Kasumi-1 (cell line): ENCODE results near the gene RPEL1.
A peak's percentile ranks its signal among the peaks of the same experiment; 100 is the strongest.
"Not testable (repeated sequence)": the region's sequence is repeated elsewhere in the genome, so short reads cannot be mapped to it uniquely, and the experiment has no call there.

Experiments
- DNase-seq, 2 experiments: peaks; one replicate each; lab custom pipeline; 2025; lab: John Stamatoyannopoulos, UW

The RPEL1 gene

DNA sequence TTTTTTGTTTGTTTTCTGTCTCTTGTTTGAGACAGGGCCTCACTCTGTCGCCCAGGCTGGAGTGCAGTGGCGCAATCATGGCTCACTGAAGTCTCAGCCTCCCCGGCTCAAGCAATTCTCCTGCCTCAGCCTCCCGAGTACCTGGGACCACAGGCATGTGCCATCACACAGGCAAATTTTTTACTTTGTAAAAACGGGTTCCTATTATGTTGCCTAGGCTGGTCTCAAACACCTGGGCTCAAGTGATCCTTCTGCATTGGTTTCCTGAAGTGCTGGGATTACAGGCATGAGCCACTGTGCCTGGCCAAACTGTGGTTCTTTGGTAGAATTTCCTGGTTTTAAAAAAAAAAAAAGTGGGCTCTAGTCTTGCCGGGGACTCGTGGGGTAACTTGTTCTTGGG is at the start of gene RPEL1:
Gene RPEL1 (plus strand): TSS at position 301 of the 400 bp plus-strand sequence. CDS start 110 bp downstream, outside the sequence.
- DNase-seq, result not testable (repeated sequence)

DNA sequence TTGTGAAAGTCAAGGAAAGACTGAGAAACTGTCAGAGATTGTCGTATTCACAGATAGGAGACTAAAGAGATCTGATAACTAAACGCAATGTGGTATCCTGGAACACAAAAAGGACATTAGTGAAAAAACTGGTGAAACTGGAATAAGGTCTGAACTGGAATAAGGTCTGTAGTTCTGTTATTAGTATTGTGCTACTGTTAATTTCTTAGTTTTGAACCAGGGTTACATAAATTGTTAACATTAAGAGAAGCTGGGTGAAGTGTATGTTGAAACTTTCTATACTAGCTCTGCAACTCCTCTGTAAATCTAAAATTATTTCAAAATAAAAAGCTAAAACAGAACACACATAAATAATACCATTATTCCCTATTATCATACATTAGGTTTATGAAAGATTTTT is 49.2 kb upstream of the RPEL1 start:
- DNase-seq, result no peak

DNA sequence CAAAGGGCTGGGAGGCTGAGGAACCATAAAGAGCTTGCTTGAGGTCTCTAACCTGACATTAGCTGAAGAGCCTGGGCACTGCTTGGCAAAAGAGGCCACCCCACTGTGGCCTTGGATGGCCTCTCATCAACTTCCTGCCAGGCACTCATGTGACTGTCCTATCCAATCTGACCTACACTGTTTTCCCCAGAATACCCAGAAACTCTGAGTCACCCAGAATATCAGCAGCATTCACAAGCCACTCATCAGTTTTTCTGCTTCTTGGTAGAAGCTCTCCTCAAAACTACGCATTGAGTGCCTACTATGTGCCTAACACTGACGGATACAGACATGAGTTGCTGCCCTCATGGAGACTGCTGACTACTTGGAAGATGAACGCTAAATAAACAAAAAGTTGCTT is 48.5 kb upstream of the RPEL1 start:
- DNase-seq, result peak; percentile 83 to 84

DNA sequence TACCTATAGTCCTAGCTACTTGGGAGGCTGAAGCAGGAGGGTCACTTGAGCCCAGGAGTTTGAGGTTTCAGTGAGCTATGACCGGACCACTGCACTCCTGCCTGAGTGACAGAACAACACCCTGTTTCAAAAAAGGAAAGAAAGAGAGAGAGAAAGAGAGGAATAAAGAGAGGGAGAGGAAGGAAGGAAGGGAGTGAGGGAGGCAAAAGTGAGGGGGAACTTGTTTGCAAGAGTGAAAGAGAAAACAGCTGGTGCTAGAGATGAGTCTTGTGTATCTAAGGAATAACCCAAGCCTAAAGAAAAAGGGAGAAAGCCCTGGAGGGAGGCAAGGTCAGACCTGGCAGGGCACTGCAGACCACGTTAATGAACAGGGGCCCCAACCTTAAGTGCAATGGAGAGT is 47.8 kb upstream of the RPEL1 start:
- DNase-seq, result peak in 1 of 2 experiments; percentile 26

- no peak for DNase-seq
Measured at GRCh38 chr10:103198648-103199047, 47.0 kb upstream of the RPEL1 start.

GRCh38 chr10:103199488-103199887 is 46.2 kb upstream of the RPEL1 start:
- DNase-seq, result peak; percentile 35 to 40

DNA sequence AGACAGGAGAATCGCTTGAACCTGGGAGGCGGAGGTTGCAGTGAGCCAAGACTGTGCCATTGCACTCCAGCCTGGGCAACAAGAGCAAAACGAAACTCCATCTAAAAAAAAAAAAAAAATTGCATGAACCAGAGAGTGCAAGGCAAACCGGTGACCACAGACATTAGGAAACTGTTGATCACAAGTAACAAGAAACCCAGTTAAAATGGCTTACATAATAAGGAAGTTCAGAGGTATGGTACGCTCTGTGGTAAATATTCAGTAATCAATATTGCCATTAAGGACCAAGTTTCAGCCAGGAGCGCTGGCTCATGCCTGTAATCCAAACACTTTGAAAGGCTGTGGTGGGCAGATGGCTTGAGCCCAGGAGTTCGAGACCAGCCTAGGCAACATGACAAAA is 43.4 kb upstream of the RPEL1 start:
- DNase-seq, result peak; percentile 75 to 85

- no peak for DNase-seq
Measured at GRCh38 chr10:103203466-103203865, 42.2 kb upstream of the RPEL1 start.

DNA sequence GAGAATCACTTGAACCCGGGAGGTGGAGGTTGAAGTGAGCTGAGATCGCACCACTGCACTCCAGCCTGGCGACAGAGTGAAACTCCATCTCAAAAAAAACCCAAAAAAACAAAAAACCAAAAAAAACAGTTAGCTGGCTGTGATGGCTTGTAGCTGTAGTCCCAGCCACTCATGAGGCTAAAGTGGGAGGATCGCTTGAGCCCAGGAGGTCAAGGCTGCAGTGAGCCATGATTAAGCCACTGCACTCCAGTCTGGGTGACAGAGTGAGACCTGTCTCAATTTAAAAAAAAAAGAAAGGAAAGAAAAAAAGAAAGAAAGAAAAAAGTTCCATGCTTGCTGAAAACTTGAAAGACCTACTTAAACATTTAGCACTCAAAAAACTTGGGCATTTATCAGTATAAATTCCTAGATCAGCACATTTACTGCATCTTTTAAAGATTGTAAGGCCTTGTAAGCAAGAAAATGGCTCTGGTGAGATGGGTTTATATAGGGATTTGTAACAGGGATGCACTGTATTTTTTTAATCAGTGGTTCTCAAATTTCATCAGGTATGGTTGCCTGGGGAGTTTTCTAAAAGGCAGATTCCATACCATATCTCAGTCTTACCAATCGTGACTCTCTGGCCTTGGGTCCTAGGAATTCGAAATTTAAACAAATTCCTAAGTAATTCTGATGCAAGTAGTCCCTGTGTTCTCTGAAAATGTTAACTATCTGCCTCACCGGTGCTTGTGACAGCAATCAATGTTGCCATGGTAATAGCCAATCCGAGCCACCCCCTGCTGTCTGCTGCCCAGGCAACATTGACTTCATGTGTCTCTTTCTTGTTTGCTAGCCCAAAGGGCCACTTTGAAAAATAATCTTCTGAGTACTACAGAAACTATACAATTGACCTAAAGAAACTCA is 41.1 kb upstream of the RPEL1 start:
- no peak for DNase-seq

DNA sequence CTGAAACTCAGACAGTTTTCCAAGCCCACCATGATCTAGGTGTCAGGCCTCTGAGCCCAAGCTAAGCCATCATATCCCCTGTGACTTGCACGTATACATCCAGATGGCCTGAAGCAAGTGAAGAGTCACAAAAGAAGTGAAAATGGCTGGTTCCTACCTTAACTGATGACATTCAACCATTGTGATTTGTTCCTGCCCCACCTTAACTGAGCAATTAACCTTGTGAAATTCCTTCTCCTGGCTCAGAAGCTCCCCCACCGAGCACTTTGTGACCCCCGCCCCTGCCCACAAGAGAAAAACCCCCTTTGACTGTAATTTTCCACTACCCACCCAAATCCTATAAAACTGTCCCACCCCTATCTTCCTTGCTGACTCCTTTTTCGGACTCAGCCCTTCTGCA is 40.3 kb upstream of the RPEL1 start:
- DNase-seq, result not testable (repeated sequence)

- not testable (repeated sequence) for DNase-seq
Measured at GRCh38 chr10:103206715-103207114, 39.0 kb upstream of the RPEL1 start.

- DNase-seq, result no peak
Measured at GRCh38 chr10:103207141-103207540, 38.5 kb upstream of the RPEL1 start.

- not testable (repeated sequence) for DNase-seq
Measured at GRCh38 chr10:103207643-103208042, 38.0 kb upstream of the RPEL1 start.

GRCh38 chr10:103210262-103210661 is 35.4 kb upstream of the RPEL1 start:
- DNase-seq, result not testable (repeated sequence)

GRCh38 chr10:103215601-103216000 is 30.1 kb upstream of the RPEL1 start:
- DNase-seq, result no peak

DNA sequence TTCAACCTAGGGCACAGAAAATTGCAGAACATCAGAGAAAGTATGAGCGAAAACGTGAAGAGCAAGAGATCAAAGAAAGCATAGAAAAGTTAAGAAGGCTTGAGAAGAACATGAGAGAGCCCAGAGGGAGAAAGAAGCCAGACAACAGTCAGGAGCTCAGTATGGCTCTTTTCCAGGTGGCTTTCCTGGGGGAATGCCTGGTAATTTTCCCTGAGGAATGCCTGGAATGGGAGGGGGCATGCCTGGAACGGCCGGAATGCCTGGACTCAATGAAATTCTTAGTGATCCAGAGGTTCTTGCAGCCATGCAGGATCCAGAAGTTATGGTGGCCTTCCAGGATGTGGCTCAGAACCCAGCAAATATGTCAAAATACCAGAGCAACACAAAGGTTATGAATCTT is 29.3 kb upstream of the RPEL1 start:
- not testable (repeated sequence) for DNase-seq

- no peak for DNase-seq
Measured at GRCh38 chr10:103224133-103224532, 21.6 kb upstream of the RPEL1 start.

DNA sequence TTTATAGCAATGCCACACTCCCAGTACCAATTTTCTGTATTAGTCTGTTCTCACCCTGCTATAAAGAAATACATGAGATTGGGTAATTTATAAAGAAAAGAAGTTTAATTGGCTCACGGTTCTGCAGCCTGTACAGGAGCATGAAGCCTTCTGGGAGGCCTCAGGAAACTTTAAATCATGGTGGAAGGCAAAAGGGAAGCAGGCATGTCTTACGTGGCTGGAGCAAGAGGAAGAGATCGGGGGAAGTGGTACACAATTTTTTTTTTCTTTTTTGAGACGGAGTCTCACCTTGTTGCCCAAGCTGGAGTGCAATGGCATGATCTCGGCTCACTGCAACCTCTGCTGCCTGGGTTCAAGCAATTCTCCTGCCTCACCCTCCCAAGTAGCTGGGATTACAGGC is 21.0 kb upstream of the RPEL1 start:
- DNase-seq, result peak; percentile 23 to 67

DNA sequence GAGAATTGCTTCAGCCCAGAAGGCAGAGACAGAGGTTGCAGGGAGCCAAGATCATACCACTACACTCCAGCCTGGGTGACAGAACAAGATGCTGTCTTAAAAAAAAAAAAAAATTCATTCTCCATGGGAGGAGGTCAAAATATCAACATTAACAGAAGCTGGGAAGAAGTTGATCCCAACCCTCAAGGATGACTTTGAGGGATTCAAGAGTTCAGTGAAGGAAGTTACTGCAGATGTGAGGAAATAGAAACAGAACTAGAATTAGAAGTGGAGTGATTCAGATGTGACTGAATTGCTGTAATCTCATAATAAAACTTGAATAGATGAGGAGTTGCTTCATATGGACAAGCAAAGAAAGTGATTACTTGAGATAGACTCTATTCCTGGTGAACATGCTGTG is 19.7 kb upstream of the RPEL1 start:
- no peak for DNase-seq

GRCh38 chr10:103227416-103227815 is 18.3 kb upstream of the RPEL1 start:
- no peak for DNase-seq

- DNase-seq, result no peak
Measured at GRCh38 chr10:103231047-103231551, 14.6 kb upstream of the RPEL1 start.

GRCh38 chr10:103232131-103232673 is 13.5 kb upstream of the RPEL1 start:
- no peak for DNase-seq

- DNase-seq, result no peak
Measured at GRCh38 chr10:103232772-103233488, 12.8 kb upstream of the RPEL1 start.
